Right lobe of liver (tissue), 6 donors: ENCODE results near the gene ZNF763. TPM values are rescaled to one million over a fixed set of nuclear protein-coding genes. Genes with fewer than 3 reads are reported as not detected.
A peak's percentile ranks its signal among the peaks of the same experiment; 100 is the strongest.
"Not testable (repeated sequence)": the region's sequence is repeated elsewhere in the genome, so short reads cannot be mapped to it uniquely, and the experiment has no call there.

Experiments used
- ATAC-seq, 4 donors: fragments of 200-7000 bp; cut with Tn5 transposase; one replicate each; pipeline ENCODE4 v1.9.1; 2020; ENCODE audit warnings: mild to moderate bottlenecking in 4 of 4, moderate library complexity in 4 of 4
- DNase-seq, 3 donors: peaks; one replicate each; pipeline ENCODE4 v3.0.0-alpha.2; 2020
- H3K27ac ChIP-seq, 3 donors: fragments of 200-600 bp; one replicate each; pipeline ENCODE4 v1.8.0; 2022
- H3K27me3 ChIP-seq, 2 donors: fragments of 200-600 bp; one replicate each; pipeline ENCODE4 v1.8.0; 2022
- H3K36me3 ChIP-seq, 4 donors: fragments of 200-600 bp; sonication (generic) in 1 of 4; one replicate each; pipeline versions ENCODE4 v1.5.1 to v1.8.0; 2017 to 2022; ENCODE audit warnings: control low read depth in 1 of 4
- H3K4me1 ChIP-seq, 4 donors: fragments of 200-600 bp; sonication (generic) in 1 of 4; one replicate each; pipeline versions ENCODE4 v1.5.1 to v1.8.0; 2017 to 2022; ENCODE audit warnings: control low read depth in 1 of 4
- H3K4me3 ChIP-seq, 3 donors: fragments of 200-600 bp; one replicate each; pipeline ENCODE4 v1.8.0; 2022
- H3K9me3 ChIP-seq, 4 donors: fragments of 200-600 bp; sonication (generic) in 1 of 4; one replicate each; pipeline versions ENCODE4 v1.5.1 to v1.8.0; 2017 to 2022; ENCODE audit warnings: control low read depth in 1 of 4
- POLR2A ChIP-seq: fragments of 450-650 bp; IDR thresholded peaks from one replicate; pipeline ENCODE4 v1.6.1; 2017; ENCODE audit warnings: antibody characterized with exemption, mild to moderate bottlenecking
- WGBS: methylation state at CpG from one replicate; pipeline ENCODE4 v1.1.6; 2018; ENCODE audit warnings: low coverage, low lambda C conversion rate; ENCODE audit not compliant: insufficient coverage; ENCODE audit errors: missing lambda C conversion rate; 5-methylcytosine and 5-hydroxymethylcytosine counted together
- intact Hi-C, 2 donors: fragments of 100-400 bp; cut with DNase I; formaldehyde crosslinking; loops; one replicate each; pipeline versions ENCODE4 v1.11.2 to v1.14.1; 2022
- long read RNA-seq: library from polyadenylated mRNA; unstranded; transcript quantifications from one replicate; pipeline ENCODE4 v2.0.0, GENCODE V29; 2019
- total RNA-seq, 6 experiments: library from RNA; depleted of rRNA in 2 of 6; stranded (reverse); fragments of >200 nt in 2 of 6; fragmentation: NEBNext Ultra II Directional in 3 of 6; extraction: Animal tissue kit (Norgen Biotek cat#: 25700) in 3 of 6; gene quantifications; one replicate each; pipeline versions ENCODE4 v1.1.0 to v1.2.4, GENCODE V29; 2016 to 2023
- TF ChIP-seq, protein P1 (sequence below), 4 donors: fragments of 200-600 bp in 3 of 4; fragments of 450-650 bp in 1 of 4; IDR thresholded peaks; one replicate each; pipeline versions ENCODE4 v1.5.1 to v1.8.0; 2016 to 2022; ENCODE audit warnings: antibody characterized with exemption in 4 of 4, mild to moderate bottlenecking in 2 of 4
- donor health status: DM: no; HTN: yes; CAD: no.
- donor health status: DM: no; HTN: no; CAD: no.
- donor health status: DM: no; HTN: no; CAD: no.
- donor health status: DM: no; HTN: yes; CAD: no.
- donor health status: DM: no; HTN: yes; CAD: no.

The ZNF763 gene
- 1 to 10 TPM in 2 of 6 experiments, under 1 TPM in 4; 0.25 to 2.6 (median 0.70) TPM for total RNA-seq
- long read RNA-seq = 0 reads

DNA sequence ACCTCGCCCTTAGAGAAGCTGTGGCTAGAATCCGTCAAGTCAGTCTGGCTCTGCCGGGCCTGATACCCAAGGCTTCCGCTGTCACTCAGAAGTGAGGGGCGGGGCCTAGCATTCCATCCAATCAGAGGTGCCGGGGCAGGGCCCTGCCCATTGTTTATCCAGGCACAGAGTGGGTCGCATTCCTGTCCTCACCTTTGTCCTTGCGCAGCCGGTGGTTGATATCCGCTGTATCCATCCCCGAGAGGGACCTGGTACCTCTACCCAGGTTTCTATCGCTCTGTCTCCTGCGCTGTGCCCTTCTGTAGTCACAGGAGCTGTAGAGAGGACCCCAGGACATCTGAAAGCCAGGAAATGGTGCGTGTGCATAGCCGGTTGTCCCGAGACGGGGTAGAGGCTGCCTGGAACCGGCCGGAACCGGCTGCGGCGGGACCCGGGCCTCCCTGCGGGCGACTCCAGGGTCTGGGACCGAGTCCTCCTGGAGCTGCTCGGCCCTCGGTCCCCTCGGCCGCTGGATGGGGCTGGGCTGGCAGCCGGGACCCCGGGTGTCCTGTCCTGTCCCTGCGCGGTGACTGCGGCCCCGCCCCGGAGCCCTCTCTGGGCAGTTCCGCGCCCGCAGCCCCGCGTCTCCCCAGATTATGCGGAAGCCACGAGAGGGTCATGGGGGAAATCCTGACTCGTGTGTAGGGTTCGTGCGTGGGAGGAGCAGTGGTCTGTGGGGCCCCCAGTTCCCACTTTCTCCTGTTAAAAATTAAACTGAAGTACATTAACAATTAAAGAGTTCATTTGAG is at the start of gene ZNF763:
TSS of gene ZNF763 (plus strand) at position 183 of the 788 bp plus-strand sequence. CDS start at position 352, 169 bp downstream.
- peaks cover 0 to 5% (median 0%) of the 10 kb centered on the region in 4 donors for H3K9me3 ChIP-seq
- TF ChIP-seq POLR2A = peak; percentile 19
- TF ChIP-seq, protein P1, sequence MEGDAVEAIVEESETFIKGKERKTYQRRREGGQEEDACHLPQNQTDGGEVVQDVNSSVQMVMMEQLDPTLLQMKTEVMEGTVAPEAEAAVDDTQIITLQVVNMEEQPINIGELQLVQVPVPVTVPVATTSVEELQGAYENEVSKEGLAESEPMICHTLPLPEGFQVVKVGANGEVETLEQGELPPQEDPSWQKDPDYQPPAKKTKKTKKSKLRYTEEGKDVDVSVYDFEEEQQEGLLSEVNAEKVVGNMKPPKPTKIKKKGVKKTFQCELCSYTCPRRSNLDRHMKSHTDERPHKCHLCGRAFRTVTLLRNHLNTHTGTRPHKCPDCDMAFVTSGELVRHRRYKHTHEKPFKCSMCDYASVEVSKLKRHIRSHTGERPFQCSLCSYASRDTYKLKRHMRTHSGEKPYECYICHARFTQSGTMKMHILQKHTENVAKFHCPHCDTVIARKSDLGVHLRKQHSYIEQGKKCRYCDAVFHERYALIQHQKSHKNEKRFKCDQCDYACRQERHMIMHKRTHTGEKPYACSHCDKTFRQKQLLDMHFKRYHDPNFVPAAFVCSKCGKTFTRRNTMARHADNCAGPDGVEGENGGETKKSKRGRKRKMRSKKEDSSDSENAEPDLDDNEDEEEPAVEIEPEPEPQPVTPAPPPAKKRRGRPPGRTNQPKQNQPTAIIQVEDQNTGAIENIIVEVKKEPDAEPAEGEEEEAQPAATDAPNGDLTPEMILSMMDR (IDR thresholded peaks at IDR 0.05) = no peak
- H3K36me3 ChIP-seq = no peaks in the 10 kb centered on the region
- peak within 1 kb of the TSS; percentile 84 to 92 (median 88) for H3K27ac ChIP-seq
- peaks cover 0 to 5% (median 0%) of the 10 kb centered on the region in 4 donors for H3K4me1 ChIP-seq
- H3K4me3 ChIP-seq = peak within 1 kb of the TSS; percentile 53 to 65 (median 65)
- DNase-seq (peak; percentile 86 to 93 (median 91)), ATAC-seq (peak; percentile 95 to 98 (median 97))
- WGBS = 2% methylated on average over 15 of the region's 47 CpGs
- intact Hi-C loops = no loop called here
- no peaks in the 10 kb centered on the region for H3K27me3 ChIP-seq

DNA sequence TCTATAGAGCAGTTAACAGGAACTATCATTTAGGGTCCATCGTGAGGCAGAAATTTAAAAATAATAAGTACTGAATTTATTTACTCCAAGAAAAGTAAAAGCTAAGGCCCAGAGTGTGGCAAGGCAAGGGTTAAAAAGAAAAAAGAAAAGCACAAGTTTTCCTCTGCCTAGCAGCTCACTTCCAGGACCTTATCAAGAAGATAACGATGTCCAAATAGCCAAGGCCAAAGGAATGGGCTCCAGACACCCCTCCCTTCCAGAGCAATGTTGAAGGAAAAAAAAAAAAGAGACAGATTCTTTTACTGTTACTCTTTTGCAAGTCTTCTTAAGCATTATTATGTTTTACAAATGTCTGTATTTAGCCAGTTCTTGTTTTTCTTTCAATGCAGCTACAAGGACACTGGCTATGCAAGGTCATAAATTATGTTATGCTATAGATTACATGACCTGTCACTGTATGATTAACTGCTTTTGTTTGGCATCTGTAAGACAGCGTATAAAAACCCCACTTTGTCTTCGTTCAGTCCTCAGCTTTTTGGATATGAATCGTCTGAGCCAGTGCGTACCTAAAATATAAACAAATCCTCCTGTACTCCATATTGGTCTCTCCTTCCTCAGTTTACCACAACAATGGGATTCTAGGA is 42.9 kb upstream of the ZNF763 start:
- H3K27me3 ChIP-seq = no peaks in the 10 kb centered on the region
- ATAC-seq (no peak), DNase-seq (no peak)
- TF ChIP-seq POLR2A = no peak
- TF ChIP-seq, protein P1 (IDR thresholded peaks at IDR 0.05) = no peak
- WGBS = 23% methylated on average over 6 of the region's 6 CpGs
- H3K4me1 ChIP-seq = peaks cover 0 to 12% (median 4%) of the 10 kb centered on the region in 4 donors
- no peaks in the 10 kb centered on the region for H3K36me3 ChIP-seq
- intact Hi-C loops = loop anchor here in 1 of 2 donors (10.0 kb wide), 1 partner anchor 53 kb away; no protein-coding TSS in a partner anchor
- H3K4me3 ChIP-seq = no peak overlapping the region
- H3K27ac ChIP-seq = no peak overlapping the region
- no peaks in the 10 kb centered on the region for H3K9me3 ChIP-seq

DNA sequence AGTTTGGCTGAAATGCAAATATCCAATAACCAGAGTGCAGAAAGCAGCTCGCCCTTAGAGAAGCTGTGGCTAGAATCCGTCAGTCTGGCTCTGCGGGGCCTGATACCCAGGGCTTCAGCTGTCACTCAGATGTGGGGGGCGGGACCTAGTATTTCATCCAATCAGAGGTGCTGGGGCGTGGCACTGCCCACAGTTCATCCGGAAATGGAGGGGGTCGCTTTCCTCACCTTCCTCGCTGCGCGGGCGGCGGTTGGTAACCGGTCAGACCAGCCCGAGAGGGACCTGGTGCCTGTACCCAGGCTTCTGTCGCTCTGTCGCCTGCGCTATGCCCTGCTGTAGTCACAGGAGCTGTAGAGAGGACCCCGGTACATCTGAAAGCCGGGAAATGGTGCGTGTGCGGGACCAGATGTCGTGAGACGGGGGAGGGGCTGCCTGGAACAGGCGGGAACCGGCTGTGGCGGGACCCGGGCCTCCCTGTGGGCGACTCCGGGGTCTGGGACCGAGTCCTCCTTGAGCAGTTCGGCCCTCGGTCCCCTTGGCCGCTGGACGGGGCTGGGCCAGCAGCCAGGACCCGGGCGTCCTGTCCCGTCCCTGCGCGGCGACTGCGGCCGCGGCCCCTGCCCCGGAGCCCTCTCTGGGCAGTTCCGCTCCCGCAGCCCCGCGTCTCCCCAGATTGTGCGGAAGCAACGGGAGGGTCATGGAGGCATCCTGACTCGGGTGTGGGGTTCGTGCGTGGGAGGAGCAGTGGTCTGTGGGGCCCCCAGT is 39.8 kb upstream of the ZNF763 start, which contains the start of gene ZNF700:
TSS of gene ZNF700 (plus strand) at position 222 of the 765 bp plus-strand sequence. CDS start at position 326, 104 bp downstream.
- Histone ChIP-seq H3K27ac (peak within 1 kb of the TSS; percentile 90 to 95 (median 92)), H3K27me3 (no peaks in the 10 kb centered on the region), H3K9me3 (no peaks in the 10 kb centered on the region), H3K4me3 (peak within 1 kb of the TSS; percentile 72 to 99 (median 98)), H3K36me3 (no peaks in the 10 kb centered on the region), H3K4me1 (peaks cover 0 to 12% (median 4%) of the 10 kb centered on the region in 4 donors)
- TF ChIP-seq POLR2A = peak; percentile 90
- TF ChIP-seq, protein P1 (IDR thresholded peaks at IDR 0.05) = no peak
- peak; percentile 95 to 98 (median 96) for ATAC-seq
- intact Hi-C loops = loop anchor here in 1 of 2 donors (10.0 kb wide), 1 partner anchor 50 kb away; no protein-coding TSS in a partner anchor
- peak; percentile 92 to 97 (median 95) for DNase-seq
- WGBS = 0% methylated on average over 15 of the region's 53 CpGs

- not testable (repeated sequence) for DNase-seq, H3K9me3 ChIP-seq, H3K36me3 ChIP-seq, H3K27me3 ChIP-seq
- Histone ChIP-seq H3K4me1 (peaks cover 0 to 12% (median 4%) of the 10 kb centered on the region in 4 donors), H3K4me3 (peak overlapping the region; percentile 72 to 99 (median 98)), H3K27ac (peak overlapping the region; percentile 90 to 95 (median 92))
- 3% methylated on average over 10 of the region's 10 CpGs for WGBS
- ATAC-seq = peak in 1 of 4 donors; percentile 4
- intact Hi-C loops = loop anchor here in 1 of 2 donors (10.0 kb wide), 1 partner anchor 49 kb away; no protein-coding TSS in a partner anchor
Observed at GRCh38 chr19:11925651-11926187, 39.1 kb upstream of the ZNF763 start.
